ACHN (cell line): Measurements from ENCODE around the gene FGD4.
"Not testable (repeated sequence)": the region's sequence is repeated elsewhere in the genome, so short reads cannot be mapped to it uniquely, and the experiment has no call there.

Experiments
- DNase-seq: peaks from one replicate; pipeline ENCODE4 v3.0.0-alpha.2; 2015
- in situ Hi-C: cut with HindIII; loops from 2 replicates; pipeline ENCODE4 v1.10.0; 2017; ENCODE audit warnings: low sequenced_read_pairs, low pct_ligation_motif_present, low pct_unique_long_range_greater_than_20kb

FGD4 gene

GRCh38 chr12:32533506-32533905 is 134.1 kb downstream of the FGD4 start:
- in situ Hi-C loops, DNase-seq: not testable (repeated sequence)

GRCh38 chr12:32533971-32534590 is 134.7 kb downstream of the FGD4 start:
- peak; percentile 83 for DNase-seq
- in situ Hi-C loops: no loop called here

GRCh38 chr12:32534698-32535097 is 135.3 kb downstream of the FGD4 start:
- DNase-seq: no peak
- in situ Hi-C loops: no loop called here

GRCh38 chr12:32535288-32535999 is 136.1 kb downstream of the FGD4 start:
- in situ Hi-C loops: no loop called here
- DNase-seq: peak; percentile 81

GRCh38 chr12:32536000-32536345 is 136.6 kb downstream of the FGD4 start:
- no peak for DNase-seq
- in situ Hi-C loops: no loop called here

- in situ Hi-C loops: no loop called here
- no peak for DNase-seq
Observed at GRCh38 chr12:32541754-32542374, 142.5 kb downstream of the FGD4 start.

- DNase-seq: peak; percentile 79
- in situ Hi-C loops: no loop called here
Observed at GRCh38 chr12:32542428-32543229, 143.3 kb downstream of the FGD4 start.

- DNase-seq: no peak
- in situ Hi-C loops: no loop called here
Observed at GRCh38 chr12:32544893-32545292, 145.5 kb downstream of the FGD4 start.

GRCh38 chr12:32545413-32545980 is 146.1 kb downstream of the FGD4 start:
- in situ Hi-C loops: no loop called here
- DNase-seq: no peak

- DNase-seq: no peak
- in situ Hi-C loops: no loop called here
Observed at GRCh38 chr12:32546272-32546671, 146.9 kb downstream of the FGD4 start.

- in situ Hi-C loops: no loop called here
Observed at GRCh38 chr12:32548691-32549281, 149.4 kb downstream of the FGD4 start.

GRCh38 chr12:32549675-32550079 is 150.3 kb downstream of the FGD4 start:
- DNase-seq: peak; percentile 75
- in situ Hi-C loops: no loop called here

More at GRCh38 chr12:32548691-32549281, 149.4 kb downstream of the FGD4 start:
- DNase-seq: peak; percentile 59

GRCh38 chr12:32551058-32551457 is 151.7 kb downstream of the FGD4 start:
- in situ Hi-C loops: no loop called here
- no peak for DNase-seq

- no peak for DNase-seq
- in situ Hi-C loops: no loop called here
Observed at GRCh38 chr12:32558903-32559302, 159.5 kb downstream of the FGD4 start.

- in situ Hi-C loops: no loop called here
- no peak for DNase-seq
Observed at GRCh38 chr12:32559434-32559833, 160.1 kb downstream of the FGD4 start.

GRCh38 chr12:32560520-32560919 is 161.2 kb downstream of the FGD4 start:
- DNase-seq: no peak
- in situ Hi-C loops: no loop called here

GRCh38 chr12:32561931-32562341 is 162.6 kb downstream of the FGD4 start:
- no peak for DNase-seq
- in situ Hi-C loops: no loop called here

GRCh38 chr12:32562413-32562812 is 163.1 kb downstream of the FGD4 start:
- in situ Hi-C loops: not testable (repeated sequence)

More at GRCh38 chr12:32562413-32562812, 163.1 kb downstream of the FGD4 start:
- DNase-seq: not testable (repeated sequence)
